Posterior cingulate gyrus (tissue), 11 donors: ENCODE data around the gene GPHN.
"Not testable (repeated sequence)": the region's sequence is repeated elsewhere in the genome, so short reads cannot be mapped to it uniquely, and the experiment has no call there.

ENCODE experiments used
- DNase-seq, 10 donors: peaks; one replicate each; pipeline versions ENCODE4 v3.0.0 to v3.0.0-alpha.2; 2020 to 2021; ENCODE audit warnings: mixed read lengths in 3 of 10
- intact Hi-C: fragments of 100-400 bp; cut with DNase I; formaldehyde crosslinking; loops from one replicate; pipeline ENCODE4 v1.15.1; 2023

GPHN gene

GRCh38 chr14:66498311-66498710 lies 9.6 kb upstream of the GPHN start:
- no peak for DNase-seq
- intact Hi-C loops = loop anchor here (5.0 kb wide), 1 partner anchor 69 kb away; no protein-coding TSS in a partner anchor

- intact Hi-C loops = no loop called here
- no peak for DNase-seq
Observed at GRCh38 chr14:66501592-66501991, 6.4 kb upstream of the GPHN start.

DNA sequence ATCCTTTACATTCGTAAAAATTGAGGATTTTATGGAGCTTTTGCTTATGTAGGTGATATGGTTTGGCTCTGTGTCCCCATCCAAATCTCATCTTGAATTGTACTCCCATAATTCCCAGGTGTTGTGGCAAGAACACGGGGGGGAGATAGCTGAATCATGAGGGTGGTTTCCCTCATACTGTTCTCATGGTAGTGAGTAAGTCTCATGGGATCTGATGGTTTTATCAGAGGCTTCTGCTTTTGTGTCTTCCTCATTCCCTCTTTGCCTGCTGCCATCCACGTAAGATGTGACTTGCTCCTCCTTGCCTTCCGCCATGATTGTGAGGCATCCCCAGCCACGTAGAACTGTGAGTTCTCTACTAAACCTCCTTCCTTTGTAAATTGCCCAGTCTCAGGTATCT lies 5.1 kb upstream of the GPHN start:
- intact Hi-C loops, DNase-seq: not testable (repeated sequence)

DNA sequence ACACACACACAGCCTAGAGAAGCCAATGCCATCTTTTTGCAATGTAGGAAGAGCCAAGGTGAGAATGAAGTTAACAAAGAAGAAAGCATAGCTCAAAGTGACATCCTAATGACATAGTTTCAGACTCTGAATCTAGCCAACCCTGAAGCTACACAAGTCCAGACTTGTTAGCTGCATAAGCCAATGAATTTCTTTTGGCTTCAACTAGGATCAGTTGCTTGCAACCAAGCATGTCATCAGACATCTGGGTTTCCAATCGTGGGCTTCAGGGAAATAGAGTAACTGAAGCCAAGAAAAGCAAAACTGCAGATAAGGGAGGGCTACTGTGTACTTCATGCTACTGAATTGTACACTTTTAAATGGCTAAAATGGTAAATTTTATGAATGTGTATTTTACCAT lies 4.4 kb upstream of the GPHN start:
- no peak for DNase-seq
- intact Hi-C loops = no loop called here

GRCh38 chr14:66507181-66507721 lies 696 bp upstream of the GPHN start:
- intact Hi-C loops = no loop called here
- DNase-seq = no peak

DNA sequence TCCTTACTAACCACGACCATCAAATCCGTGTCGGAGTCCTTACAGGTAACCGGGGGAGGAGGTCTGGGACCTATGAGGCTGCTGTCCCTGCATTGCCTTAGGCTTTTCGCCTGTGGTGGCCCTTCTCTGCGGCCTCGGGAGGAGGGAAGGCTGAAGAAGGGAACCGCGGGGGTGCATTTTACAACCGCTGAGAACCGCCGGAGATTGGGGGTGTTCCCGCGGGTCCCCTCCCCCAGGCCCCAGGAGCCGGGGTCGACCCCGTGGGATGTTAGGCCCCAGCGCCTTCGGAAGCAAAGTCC lies 549 bp downstream of the GPHN start:
- intact Hi-C loops = loop anchor here (1.0 kb wide), 1 partner anchor 733 kb away; the partner anchor contains the start of gene PALS1
- DNase-seq = no peak

DNA sequence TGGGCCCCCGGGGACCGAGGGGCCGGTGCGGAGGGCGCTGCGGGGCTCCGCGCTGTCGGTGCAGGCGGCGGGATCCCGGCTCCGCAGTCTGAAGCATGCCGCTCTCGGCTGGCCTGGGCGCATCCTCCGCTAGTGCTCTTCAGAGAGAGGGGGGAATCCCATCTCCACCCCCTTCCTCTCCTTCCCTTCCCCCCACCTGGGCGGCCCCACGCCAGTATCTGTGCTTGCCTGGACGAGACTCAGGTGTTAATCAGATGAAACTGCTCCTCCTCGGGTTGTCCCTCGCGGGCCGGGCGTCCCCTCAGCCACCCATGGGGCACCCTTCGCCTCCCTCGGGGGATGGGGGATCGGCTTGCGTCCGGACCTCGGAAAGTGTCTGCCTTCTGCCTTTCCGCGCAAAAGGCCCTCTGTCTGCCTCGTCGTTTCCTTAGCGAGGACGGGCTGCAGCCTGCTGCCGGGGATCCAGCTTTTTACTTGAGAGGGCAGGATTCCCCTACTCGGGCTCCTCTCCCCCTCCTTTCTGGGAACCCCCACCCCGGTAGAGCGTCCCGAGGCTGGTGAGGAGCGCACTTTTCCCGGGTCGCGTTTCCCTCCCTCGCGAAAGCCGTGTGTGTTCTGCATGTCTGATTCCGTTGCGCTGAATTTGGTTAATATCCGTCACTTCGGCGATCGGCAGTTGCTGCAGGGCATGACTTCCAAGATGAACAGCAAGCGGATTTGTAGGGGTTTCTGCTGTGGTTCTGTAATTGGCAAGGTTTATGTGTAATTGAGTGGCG lies 1.1 kb downstream of the GPHN start:
- intact Hi-C loops = loop anchor here (1.0 kb wide), 1 partner anchor 732 kb away; the partner anchor contains the start of gene PALS1
- peak; percentile 23 to 88 (median 35) for DNase-seq

- DNase-seq = no peak
- intact Hi-C loops = no loop called here
Observed at GRCh38 chr14:66509874-66510273, 1.9 kb downstream of the GPHN start.

DNA sequence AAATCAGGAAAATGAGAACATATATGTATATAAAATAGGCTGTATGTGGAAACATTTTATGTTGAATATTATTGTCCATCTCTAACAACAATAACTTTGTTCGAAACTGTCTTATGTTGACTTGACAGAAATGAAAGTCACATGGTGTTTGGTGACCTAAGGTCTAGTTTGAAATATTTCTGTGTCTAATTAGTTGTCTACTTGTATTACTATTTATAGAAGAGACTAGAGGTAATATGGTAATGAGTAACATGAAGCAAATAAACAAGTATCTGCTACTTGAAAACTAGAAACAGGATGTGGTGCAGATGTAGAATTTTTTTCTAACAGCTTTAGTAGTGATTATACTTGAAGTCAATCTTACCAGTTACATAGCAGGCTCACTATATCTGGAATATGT lies 3.9 kb downstream of the GPHN start:
- DNase-seq = no peak
- intact Hi-C loops = no loop called here

DNA sequence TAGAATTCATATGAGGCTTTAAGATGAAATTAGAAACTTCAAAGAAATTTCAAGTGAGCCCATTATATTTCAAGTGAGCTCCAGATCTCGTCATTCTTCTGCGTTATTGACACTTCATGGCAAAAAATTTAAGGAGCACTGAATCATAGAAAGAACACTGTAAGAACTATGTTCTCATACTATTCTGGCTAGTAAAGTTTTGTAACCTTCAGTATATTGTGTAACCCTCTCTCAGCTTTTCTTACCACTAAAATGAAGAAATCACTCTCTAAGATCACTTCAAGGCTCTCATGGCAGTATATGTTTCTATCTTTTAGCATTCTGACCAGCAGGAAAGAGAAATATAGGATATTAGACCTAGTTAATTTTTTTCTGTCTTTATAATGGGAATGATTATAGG lies 6.3 kb downstream of the GPHN start:
- intact Hi-C loops = no loop called here
- no peak for DNase-seq

GRCh38 chr14:66530526-66530925 lies 22.6 kb downstream of the GPHN start:
- DNase-seq = peak in 2 of 10 donors; percentile 26 to 44
- intact Hi-C loops = no loop called here

GRCh38 chr14:66539034-66539433 lies 31.1 kb downstream of the GPHN start:
- intact Hi-C loops = no loop called here

GRCh38 chr14:66540038-66540437 lies 32.1 kb downstream of the GPHN start:
- intact Hi-C loops = no loop called here
- DNase-seq = peak in 3 of 10 donors; percentile 18 to 47 (median 35)

More at GRCh38 chr14:66539034-66539433, 31.1 kb downstream of the GPHN start:
- DNase-seq = no peak

DNA sequence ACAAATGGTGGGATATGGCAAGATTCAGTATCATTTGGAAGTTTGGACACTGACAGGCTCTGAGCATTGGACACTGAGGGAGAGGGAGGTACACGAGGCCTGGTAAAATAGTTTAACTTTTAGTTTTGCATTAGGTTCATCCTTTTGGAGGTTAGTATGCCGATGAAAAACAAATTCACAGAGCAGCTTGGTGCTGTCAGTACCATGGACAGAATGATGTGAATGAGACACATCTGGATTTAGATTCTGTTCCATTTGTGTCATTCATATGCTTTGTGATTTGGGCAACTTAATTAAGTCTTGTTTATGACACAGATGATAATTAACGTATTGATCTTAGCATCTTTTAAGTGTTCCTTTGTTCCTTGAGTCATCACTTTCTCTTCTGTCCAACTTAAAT lies 33.7 kb downstream of the GPHN start:
- DNase-seq = no peak
- intact Hi-C loops = no loop called here

GRCh38 chr14:66543996-66544395 lies 36.0 kb downstream of the GPHN start:
- DNase-seq = no peak
- intact Hi-C loops = no loop called here

- DNase-seq = peak in 1 of 10 donors; percentile 53
- intact Hi-C loops = not testable (repeated sequence)
Observed at GRCh38 chr14:66545191-66545590, 37.2 kb downstream of the GPHN start.

- DNase-seq = peak in 1 of 10 donors; percentile 79
- intact Hi-C loops = not testable (repeated sequence)
Observed at GRCh38 chr14:66545751-66546150, 37.8 kb downstream of the GPHN start.

- no peak for DNase-seq
- intact Hi-C loops = no loop called here
Observed at GRCh38 chr14:66563731-66564130, 55.8 kb downstream of the GPHN start.

DNA sequence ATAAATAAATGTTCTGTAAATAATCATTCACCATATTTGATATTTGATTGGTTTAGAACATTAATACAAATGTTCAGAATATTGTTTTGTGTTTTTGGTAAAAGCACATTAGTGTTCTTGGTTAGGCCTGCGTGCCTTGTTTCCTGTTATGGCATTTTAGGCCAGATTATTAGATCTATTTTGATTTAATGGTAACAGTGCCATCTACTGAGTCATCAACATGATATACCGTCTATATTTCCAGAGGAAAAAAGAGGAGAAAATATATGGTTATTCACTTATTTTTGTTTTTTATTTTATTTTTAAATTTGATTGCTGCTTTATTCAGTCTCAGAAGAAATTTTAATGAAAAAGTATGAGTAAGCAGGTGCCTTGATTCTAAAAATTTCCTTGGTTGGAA lies 60.3 kb downstream of the GPHN start:
- no peak for DNase-seq
- intact Hi-C loops = loop anchor here (5.0 kb wide), 1 partner anchor 71 kb away; no protein-coding TSS in a partner anchor

GRCh38 chr14:66572826-66573225 lies 64.9 kb downstream of the GPHN start:
- DNase-seq = no peak
- intact Hi-C loops = no loop called here

DNA sequence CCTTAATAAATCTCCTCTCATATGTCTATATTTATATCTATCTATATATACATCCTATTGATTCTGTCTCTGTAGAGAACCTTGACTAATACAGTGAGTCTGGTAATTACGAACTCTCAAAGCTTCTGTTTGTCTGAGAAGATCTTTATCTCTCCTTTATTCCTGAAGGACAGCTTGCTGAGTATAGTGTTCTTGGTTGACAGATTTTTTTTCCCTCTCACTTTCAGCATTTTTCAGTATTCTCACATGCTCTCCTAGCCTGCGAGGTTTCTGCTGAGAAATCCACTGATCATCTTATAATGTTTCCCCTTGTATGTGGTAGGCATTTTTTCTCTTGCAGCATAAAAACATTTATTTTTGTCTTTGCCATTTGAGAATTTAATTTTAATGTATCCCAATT lies 67.1 kb downstream of the GPHN start:
- no peak for DNase-seq
- intact Hi-C loops = no loop called here

DNA sequence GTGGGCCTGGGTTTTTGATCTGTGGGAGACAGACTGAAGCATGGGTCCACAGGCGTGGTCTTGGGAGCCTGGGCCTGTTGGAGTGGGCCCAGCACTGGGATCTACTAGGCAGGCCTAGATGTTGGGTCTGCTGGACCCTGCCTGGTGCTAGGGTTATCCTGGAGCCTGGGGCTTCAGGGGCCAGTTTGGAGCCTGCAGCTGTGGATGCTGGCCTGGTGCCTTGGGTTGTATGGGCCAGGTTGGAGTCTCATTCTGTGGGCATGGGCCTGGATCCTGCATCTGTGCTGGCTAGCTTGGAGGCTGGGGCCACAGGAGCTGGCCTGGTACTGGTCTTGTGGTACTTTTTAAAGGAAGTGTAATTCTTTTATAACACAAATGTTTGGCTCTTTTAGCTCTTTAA lies 68.0 kb downstream of the GPHN start:
- DNase-seq = peak in 1 of 10 donors; percentile 35
- intact Hi-C loops = no loop called here
